Measurements from ENCODE around the gene THG1L.

THG1L gene

GRCh38 chr5:157761690-157762621, 30.7 kb downstream of the THG1L start:
- no peak for DNase-seq

- DNase-seq, result no peak
Observed at GRCh38 chr5:157764531-157764930, 33.3 kb downstream of the THG1L start.

GRCh38 chr5:157766442-157766841, 35.2 kb downstream of the THG1L start:
- no peak for DNase-seq

GRCh38 chr5:157766902-157767301, 35.7 kb downstream of the THG1L start:
- DNase-seq, result no peak

- DNase-seq, result no peak
Observed at GRCh38 chr5:157767689-157768088, 36.5 kb downstream of the THG1L start.

DNA sequence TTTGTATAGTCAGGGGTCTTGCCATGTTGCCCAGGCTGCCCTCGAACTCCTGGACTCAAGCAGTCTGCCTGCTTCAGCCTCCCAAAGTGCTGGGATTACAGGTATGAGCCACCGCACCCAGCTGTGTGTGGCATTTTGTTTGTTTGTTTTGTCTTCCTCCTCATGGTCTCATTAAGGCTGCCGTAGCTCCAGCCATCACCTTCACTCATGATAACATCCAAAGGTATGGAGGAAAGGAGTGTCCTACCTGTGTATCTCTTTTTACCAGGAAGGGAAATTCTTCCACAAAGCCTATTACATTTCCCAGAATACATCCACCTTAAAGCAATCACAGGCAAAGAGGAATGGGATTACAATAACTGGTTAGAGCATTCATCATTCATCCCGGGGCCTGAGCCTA, 39.4 kb downstream of the THG1L start:
- DNase-seq, result no peak

- DNase-seq, result no peak
Observed at GRCh38 chr5:157772127-157772526, 40.9 kb downstream of the THG1L start.

DNA sequence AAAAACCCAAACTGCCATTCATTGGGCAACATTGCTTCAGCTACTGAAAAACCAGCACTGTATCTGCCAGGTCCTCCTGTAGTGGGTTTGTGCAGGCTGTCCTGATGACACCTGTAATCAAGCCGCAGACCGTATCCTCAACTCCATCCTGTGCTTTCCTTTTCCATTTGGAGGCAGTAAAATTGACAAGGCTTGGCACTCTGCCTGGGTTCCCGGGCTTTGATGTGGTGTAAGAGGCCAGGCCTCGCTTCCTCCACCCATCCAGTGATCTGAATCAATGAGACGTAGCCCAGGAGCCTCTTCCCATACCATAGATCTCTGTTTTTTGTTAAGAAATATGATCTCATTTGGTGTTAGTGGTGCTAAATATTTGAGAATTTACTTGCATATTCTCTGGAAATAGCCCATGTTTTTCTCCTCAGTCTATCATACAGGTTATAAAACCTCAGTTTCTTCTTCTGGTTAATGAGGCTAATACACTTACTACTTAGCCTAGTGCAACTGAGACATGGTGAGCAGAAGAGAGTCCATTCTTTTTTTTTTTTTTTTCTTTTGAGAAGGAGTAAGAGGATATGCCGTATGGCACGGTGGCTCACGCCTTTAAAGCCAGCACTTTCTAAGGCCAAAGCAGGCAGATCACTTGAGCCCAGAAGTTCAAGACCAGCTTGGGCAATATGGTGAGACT, 47.0 kb downstream of the THG1L start:
- DNase-seq, result no peak

GRCh38 chr5:157779221-157779620, 48.0 kb downstream of the THG1L start:
- no peak for DNase-seq

DNA sequence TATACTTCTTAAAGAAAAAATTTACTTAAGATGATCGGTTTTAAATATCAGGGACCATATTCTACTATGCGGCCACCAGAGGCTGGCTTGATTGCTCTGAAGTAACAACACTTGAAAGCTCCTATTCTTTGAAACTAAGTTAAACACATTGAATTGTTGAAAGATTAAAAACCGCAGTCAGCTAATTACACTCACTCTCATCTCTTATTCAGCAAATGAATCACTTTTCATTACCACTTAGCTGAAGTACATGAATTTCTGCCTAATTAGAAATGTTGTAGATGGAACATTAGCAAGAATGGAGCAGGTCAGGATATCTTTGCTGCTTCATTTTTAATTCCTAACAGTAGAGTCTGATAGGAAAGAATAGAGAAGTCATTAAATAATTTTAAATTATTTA, 54.6 kb downstream of the THG1L start:
- DNase-seq, result no peak

Data from activated CD8-positive, alpha-beta memory T cell treated with anti-CD3 and anti-CD28 coated beads, Interleukin-2, amount 50 U/mL, for 4 hours (primary cell).